Bladder microvascular endothelial cell (primary cell): ENCODE data around the gene MLN. TPM values are rescaled to one million over a fixed set of nuclear protein-coding genes. Genes with fewer than 3 reads are reported as not detected.

Experiments used
- total RNA-seq: library from RNA; depleted of rRNA; stranded (reverse); fragments of >200 nt; gene quantifications from 2 replicates; pipeline ENCODE4 v1.2.3, GENCODE V29; 2014

Gene MLN, protein sequence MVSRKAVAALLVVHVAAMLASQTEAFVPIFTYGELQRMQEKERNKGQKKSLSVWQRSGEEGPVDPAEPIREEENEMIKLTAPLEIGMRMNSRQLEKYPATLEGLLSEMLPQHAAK
- total RNA-seq, result not detected in 2 replicates

DNA sequence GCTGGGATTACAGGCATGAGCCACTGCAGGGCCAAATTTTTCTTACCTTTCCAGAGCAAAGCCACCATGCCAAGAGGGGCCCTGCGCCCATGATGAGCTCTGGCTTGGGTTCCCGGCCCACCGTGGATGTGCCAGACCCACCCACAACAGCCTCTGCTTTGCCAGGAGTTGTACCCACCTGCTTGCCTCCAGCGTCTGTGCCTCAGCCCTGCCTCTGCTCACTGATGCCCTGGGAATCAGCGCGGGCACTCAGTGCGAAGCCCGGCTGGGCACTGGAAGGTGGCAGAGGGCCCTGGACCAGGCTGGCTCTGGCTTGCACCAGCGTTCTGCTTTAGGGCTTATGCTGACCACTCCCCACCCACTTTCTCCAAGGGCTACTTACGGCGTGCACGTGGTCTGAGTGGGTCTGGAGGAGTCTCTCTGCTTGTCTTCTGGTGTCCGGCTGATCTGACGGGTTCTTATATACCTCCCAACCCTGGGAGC is at the start of gene MLN:
MLN (minus strand) TSS at position 433 of the 483 bp plus-strand sequence. CDS start 2,840 bp downstream, outside the sequence.

GRCh38 chr6:33788694-33789549 is 14.9 kb downstream of the MLN start, which contains the start of gene LEMD2:
Gene LEMD2 (minus strand): TSS chr6:33789130. CDS start chr6:33789116, 14 bp downstream.

GRCh38 chr6:33746651-33747100 is 57.1 kb downstream of the MLN start, which contains the start of gene IP6K3:
Gene IP6K3 (minus strand): TSS chr6:33746905. CDS start chr6:33735476, 11,429 bp downstream.

Other genes with a start within 250 kb of the MLN start
- gene BAK1, start 223.7 kb downstream of the MLN start, total RNA-seq, result 16.5 and 21.7 TPM in 2 replicates
- 29.8 and 32.3 TPM in 2 replicates for gene ITPR3, start 182.7 kb downstream of the MLN start, total RNA-seq
- 18.3 and 21.4 TPM in 2 replicates for gene UQCC2, start 92.3 kb downstream of the MLN start, total RNA-seq
- not detected in 2 replicates for gene IP6K3, start 57.1 kb downstream of the MLN start, total RNA-seq
- gene LEMD2, start 14.9 kb downstream of the MLN start, total RNA-seq, result 41.3 and 57.0 TPM in 2 replicates